GM23338 (cell line): ENCODE results near the gene FHOD1. TPM values are rescaled to one million over a fixed set of nuclear protein-coding genes. Genes with fewer than 3 reads are reported as not detected.

Source experiments
- ATAC-seq: fragments of 200-7000 bp; cut with Tn5 transposase; 3 replicates; pipeline ENCODE4 v1.9.1; 2020
- DNase-seq: peaks from one replicate; pipeline ENCODE4 v3.0.0-alpha.2; 2015; ENCODE audit warnings: low spot score
- H2AFZ ChIP-seq: fragments of 200-600 bp; sonication (generic); 2 replicates; pipeline ENCODE4 v1.8.0; 2016; ENCODE audit warnings: antibody characterized with exemption, mild to moderate bottlenecking, moderate library complexity
- H3F3A ChIP-seq: fragments of 200-600 bp; sonication (generic); replicated peaks from 2 replicates; pipeline ENCODE4 v1.8.0; 2017; ENCODE audit warnings: antibody characterized with exemption, mixed run types, low read depth
- H3K27ac ChIP-seq: fragments of 200-600 bp; sonication (generic); 2 replicates; pipeline ENCODE4 v1.6.1; 2016; ENCODE audit warnings: low read depth
- H3K27me3 ChIP-seq: fragments of 200-600 bp; sonication (generic); 2 replicates; pipeline ENCODE4 v1.8.0; 2016; ENCODE audit warnings: mild to moderate bottlenecking, mixed run types, moderate library complexity; ENCODE audit not compliant: insufficient read depth
- H3K36me3 ChIP-seq: fragments of 200-600 bp; sonication (generic); 2 replicates; pipeline ENCODE4 v1.8.0; 2016; ENCODE audit warnings: mild to moderate bottlenecking; ENCODE audit not compliant: insufficient read depth
- H3K4me1 ChIP-seq: fragments of 200-600 bp; sonication (generic); 2 replicates; pipeline ENCODE4 v1.8.0; 2016; ENCODE audit warnings: mild to moderate bottlenecking, moderate library complexity; ENCODE audit not compliant: insufficient read depth
- H3K4me2 ChIP-seq: fragments of 200-600 bp; sonication (generic); 2 replicates; pipeline ENCODE4 v1.7.1; 2017; ENCODE audit warnings: mixed run types
- H3K4me3 ChIP-seq: fragments of 200-600 bp; sonication (generic); 2 replicates; pipeline ENCODE4 v1.6.1; 2016; ENCODE audit warnings: mixed run types
- H3K79me2 ChIP-seq: fragments of 200-600 bp; sonication (generic); replicated peaks from 2 replicates; pipeline ENCODE4 v1.8.0; 2017; ENCODE audit warnings: mild to moderate bottlenecking; ENCODE audit not compliant: insufficient read depth
- H3K9me2 ChIP-seq: fragments of 200-600 bp; sonication (generic); 2 replicates; pipeline ENCODE4 v1.8.0; 2017; ENCODE audit not compliant: insufficient read depth
- H4K20me1 ChIP-seq: fragments of 200-600 bp; sonication (generic); replicated peaks from 2 replicates; pipeline ENCODE4 v1.8.0; 2017; ENCODE audit warnings: mild to moderate bottlenecking; ENCODE audit not compliant: insufficient read depth
- H3K27ac Mint-ChIP-seq: 2 replicates; pipeline ENCODE4 v1.8.0; 2020; ENCODE audit warnings: inconsistent platforms, mild to moderate bottlenecking, moderate library complexity, mixed read lengths
- H3K27me3 Mint-ChIP-seq: 3 replicates; pipeline ENCODE4 v1.8.0; 2022; ENCODE audit warnings: low read depth, mild to moderate bottlenecking, moderate library complexity, mixed read lengths, inconsistent platforms; ENCODE audit not compliant: insufficient read depth, poor library complexity
- H3K36me3 Mint-ChIP-seq: 3 replicates; pipeline ENCODE4 v1.8.0; 2021; ENCODE audit warnings: low read depth, mild to moderate bottlenecking, inconsistent platforms, moderate library complexity, mixed read lengths
- H3K4me1 Mint-ChIP-seq: 3 replicates; pipeline ENCODE4 v1.8.0; 2020; ENCODE audit warnings: mild to moderate bottlenecking, inconsistent platforms, mixed read lengths
- H3K4me3 Mint-ChIP-seq: 3 replicates; pipeline ENCODE4 v1.8.0; 2021; ENCODE audit warnings: moderate library complexity, mild to moderate bottlenecking, inconsistent platforms, mixed read lengths
- H3K9me3 Mint-ChIP-seq: 3 replicates; pipeline ENCODE4 v1.8.0; 2020; ENCODE audit warnings: moderate library complexity, mild to moderate bottlenecking, inconsistent platforms, mixed read lengths
- CTCF ChIP-seq, 2 experiments: fragments of 200-600 bp in 1 of 2; sonication (generic) in 1 of 2; conservative IDR thresholded peaks; 2 replicates each; pipeline versions ENCODE4 v1.5.1 to v1.6.1; 2016 to 2017; ENCODE audit warnings: antibody characterized with exemption in 2 of 2, low read depth in 2 of 2, mild to moderate bottlenecking in 2 of 2, moderate library complexity in 1 of 2
- EZH2 ChIP-seq: fragments of 200-600 bp; sonication (generic); IDR thresholded peaks from one replicate; pipeline ENCODE4 v1.8.0; 2017; ENCODE audit warnings: antibody characterized with exemption, mild to moderate bottlenecking, low read depth; ENCODE audit not compliant: unreplicated experiment
- EZH2phosphoT487 ChIP-seq: fragments of 200-600 bp; sonication (generic); IDR thresholded peaks from one replicate; pipeline ENCODE4 v1.8.1; 2018; ENCODE audit warnings: antibody characterized with exemption; ENCODE audit not compliant: unreplicated experiment
- JUNB ChIP-seq: IDR thresholded peaks from one replicate; pipeline ENCODE4 v1.6.1; 2016; ENCODE audit warnings: antibody characterized with exemption; ENCODE audit not compliant: unreplicated experiment
- STAT1 ChIP-seq: IDR thresholded peaks from one replicate; pipeline ENCODE4 v1.6.1; 2016; ENCODE audit warnings: antibody characterized with exemption; ENCODE audit not compliant: unreplicated experiment
- ZNF331 ChIP-seq: fragments of 250-450 bp; sonication (Bioruptor Pico); IDR thresholded peaks from 2 replicates; pipeline ENCODE4 v1.5.0; 2020; ENCODE audit warnings: low read depth, mild to moderate bottlenecking, moderate library complexity
- polyA plus RNA-seq: library from polyadenylated mRNA; unstranded; fragments of >200 nt; fragmentation: Nextera tagmentation; extraction: Ambion mirVana; gene quantifications from 2 replicates; pipeline ENCODE4 v1.2.1, GENCODE V29; 2016
- total RNA-seq: library from RNA; depleted of rRNA; stranded (reverse); fragments of >200 nt; shearing (Covaris generic); gene quantifications from 2 replicates; pipeline ENCODE4 v1.2.3, GENCODE V29; 2014
- TF ChIP-seq, protein P1 (sequence below): fragments of 250-450 bp; sonication (Bioruptor Pico); IDR thresholded peaks from 2 replicates; pipeline ENCODE4 v1.5.0; 2020; ENCODE audit warnings: mild to moderate bottlenecking, moderate library complexity
- TF ChIP-seq, protein P2 (sequence below): IDR thresholded peaks from 2 replicates; pipeline ENCODE4 v1.6.1; 2016; ENCODE audit warnings: antibody characterized with exemption

Gene FHOD1
- total and polyA plus RNA-seq, 2 experiments from 2014 or later = 26.2 to 52.7 TPM

DNA sequence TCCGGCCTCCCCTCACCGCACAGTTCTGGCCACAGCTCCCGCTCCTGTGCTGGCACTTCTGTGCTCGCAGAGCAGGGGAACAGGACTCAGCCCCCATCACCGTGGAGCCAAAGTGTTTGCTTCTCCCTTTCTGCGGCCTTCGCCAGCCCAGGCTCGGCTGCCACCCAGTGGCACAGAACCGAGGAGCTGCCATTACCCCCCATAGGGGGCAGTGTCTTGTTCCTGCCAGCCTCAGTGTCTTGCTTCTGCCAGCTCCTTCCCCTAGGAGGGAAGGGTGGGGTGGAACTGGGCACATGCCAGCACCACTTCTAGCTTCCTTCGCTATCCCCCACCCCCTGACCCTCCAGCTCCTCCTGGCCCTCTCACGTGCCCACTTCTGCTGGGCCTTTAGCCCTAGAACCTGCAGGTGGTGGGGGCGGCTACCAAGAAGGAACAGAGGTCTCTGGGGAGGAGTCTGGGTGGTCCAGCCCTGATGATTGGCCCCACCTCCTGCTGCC lies 49.0 kb downstream of the FHOD1 start:
- no peak overlapping the region for H3K27ac Mint-ChIP-seq

More for the DNA sequence above, 49.0 kb downstream of the FHOD1 start:
- ATAC-seq = peak; percentile 34
- no peaks in the 10 kb centered on the region for H3K9me2 ChIP-seq
- peaks cover 16% of the 10 kb centered on the region; the same call in 1 of the 2 replicates for H4K20me1 ChIP-seq
- peaks cover 20% of the 10 kb centered on the region; the same call in 1 of the 2 replicates for H3K36me3 ChIP-seq
- Mint-ChIP-seq H3K4me3 (peak overlapping the region; percentile 54), H3K4me1 (peaks cover 13% of the 10 kb centered on the region), H3K36me3 (peaks cover 49% of the 10 kb centered on the region), H3K9me3 (no peaks in the 10 kb centered on the region), H3K27me3 (peaks cover 16% of the 10 kb centered on the region)
- H3K27me3 ChIP-seq = no peaks in the 10 kb centered on the region
- H3F3A ChIP-seq = peaks cover 20% of the 10 kb centered on the region; the same call in 1 of the 2 replicates
- H3K4me2 ChIP-seq = peak overlapping the region; percentile 84; the same call in 1 of the 2 replicates
- peaks cover 9% of the 10 kb centered on the region for H3K4me1 ChIP-seq
- no peak overlapping the region for H2AFZ ChIP-seq
- H3K4me3 ChIP-seq = peak overlapping the region; percentile 79; the same call in 1 of the 2 replicates
- TF ChIP-seq, protein P1, sequence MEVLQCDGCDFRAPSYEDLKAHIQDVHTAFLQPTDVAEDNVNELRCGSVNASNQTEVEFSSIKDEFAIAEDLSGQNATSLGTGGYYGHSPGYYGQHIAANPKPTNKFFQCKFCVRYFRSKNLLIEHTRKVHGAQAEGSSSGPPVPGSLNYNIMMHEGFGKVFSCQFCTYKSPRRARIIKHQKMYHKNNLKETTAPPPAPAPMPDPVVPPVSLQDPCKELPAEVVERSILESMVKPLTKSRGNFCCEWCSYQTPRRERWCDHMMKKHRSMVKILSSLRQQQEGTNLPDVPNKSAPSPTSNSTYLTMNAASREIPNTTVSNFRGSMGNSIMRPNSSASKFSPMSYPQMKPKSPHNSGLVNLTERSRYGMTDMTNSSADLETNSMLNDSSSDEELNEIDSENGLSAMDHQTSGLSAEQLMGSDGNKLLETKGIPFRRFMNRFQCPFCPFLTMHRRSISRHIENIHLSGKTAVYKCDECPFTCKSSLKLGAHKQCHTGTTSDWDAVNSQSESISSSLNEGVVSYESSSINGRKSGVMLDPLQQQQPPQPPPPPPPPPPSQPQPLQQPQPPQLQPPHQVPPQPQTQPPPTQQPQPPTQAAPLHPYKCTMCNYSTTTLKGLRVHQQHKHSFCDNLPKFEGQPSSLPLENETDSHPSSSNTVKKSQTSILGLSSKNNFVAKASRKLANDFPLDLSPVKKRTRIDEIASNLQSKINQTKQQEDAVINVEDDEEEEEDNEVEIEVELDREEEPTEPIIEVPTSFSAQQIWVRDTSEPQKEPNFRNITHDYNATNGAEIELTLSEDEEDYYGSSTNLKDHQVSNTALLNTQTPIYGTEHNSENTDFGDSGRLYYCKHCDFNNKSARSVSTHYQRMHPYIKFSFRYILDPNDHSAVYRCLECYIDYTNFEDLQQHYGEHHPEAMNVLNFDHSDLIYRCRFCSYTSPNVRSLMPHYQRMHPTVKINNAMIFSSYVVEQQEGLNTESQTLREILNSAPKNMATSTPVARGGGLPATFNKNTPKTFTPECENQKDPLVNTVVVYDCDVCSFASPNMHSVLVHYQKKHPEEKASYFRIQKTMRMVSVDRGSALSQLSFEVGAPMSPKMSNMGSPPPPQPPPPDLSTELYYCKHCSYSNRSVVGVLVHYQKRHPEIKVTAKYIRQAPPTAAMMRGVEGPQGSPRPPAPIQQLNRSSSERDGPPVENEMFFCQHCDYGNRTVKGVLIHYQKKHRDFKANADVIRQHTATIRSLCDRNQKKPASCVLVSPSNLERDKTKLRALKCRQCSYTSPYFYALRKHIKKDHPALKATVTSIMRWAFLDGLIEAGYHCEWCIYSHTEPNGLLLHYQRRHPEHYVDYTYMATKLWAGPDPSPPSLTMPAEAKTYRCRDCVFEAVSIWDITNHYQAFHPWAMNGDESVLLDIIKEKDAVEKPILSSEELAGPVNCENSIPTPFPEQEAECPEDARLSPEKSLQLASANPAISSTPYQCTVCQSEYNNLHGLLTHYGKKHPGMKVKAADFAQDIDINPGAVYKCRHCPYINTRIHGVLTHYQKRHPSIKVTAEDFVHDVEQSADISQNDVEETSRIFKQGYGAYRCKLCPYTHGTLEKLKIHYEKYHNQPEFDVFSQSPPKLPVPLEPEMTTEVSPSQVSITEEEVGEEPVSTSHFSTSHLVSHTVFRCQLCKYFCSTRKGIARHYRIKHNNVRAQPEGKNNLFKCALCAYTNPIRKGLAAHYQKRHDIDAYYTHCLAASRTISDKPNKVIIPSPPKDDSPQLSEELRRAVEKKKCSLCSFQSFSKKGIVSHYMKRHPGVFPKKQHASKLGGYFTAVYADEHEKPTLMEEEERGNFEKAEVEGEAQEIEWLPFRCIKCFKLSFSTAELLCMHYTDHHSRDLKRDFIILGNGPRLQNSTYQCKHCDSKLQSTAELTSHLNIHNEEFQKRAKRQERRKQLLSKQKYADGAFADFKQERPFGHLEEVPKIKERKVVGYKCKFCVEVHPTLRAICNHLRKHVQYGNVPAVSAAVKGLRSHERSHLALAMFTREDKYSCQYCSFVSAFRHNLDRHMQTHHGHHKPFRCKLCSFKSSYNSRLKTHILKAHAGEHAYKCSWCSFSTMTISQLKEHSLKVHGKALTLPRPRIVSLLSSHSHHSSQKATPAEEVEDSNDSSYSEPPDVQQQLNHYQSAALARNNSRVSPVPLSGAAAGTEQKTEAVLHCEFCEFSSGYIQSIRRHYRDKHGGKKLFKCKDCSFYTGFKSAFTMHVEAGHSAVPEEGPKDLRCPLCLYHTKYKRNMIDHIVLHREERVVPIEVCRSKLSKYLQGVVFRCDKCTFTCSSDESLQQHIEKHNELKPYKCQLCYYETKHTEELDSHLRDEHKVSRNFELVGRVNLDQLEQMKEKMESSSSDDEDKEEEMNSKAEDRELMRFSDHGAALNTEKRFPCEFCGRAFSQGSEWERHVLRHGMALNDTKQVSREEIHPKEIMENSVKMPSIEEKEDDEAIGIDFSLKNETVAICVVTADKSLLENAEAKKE (CRISPR knock-in tag) = no peak
- TF ChIP-seq EZH2 (no peak), CTCF (conservative IDR thresholded peaks at IDR 0.05; ENCODE audit: low read depth in 2 of 2) (peak; percentile 69 to 72), ZNF331 (CRISPR knock-in tag) (no peak), STAT1 (no peak), EZH2phosphoT487 (no peak), JUNB (no peak)
- TF ChIP-seq, protein P2, sequence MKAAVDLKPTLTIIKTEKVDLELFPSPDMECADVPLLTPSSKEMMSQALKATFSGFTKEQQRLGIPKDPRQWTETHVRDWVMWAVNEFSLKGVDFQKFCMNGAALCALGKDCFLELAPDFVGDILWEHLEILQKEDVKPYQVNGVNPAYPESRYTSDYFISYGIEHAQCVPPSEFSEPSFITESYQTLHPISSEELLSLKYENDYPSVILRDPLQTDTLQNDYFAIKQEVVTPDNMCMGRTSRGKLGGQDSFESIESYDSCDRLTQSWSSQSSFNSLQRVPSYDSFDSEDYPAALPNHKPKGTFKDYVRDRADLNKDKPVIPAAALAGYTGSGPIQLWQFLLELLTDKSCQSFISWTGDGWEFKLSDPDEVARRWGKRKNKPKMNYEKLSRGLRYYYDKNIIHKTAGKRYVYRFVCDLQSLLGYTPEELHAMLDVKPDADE = no peak
- peaks cover 9% of the 10 kb centered on the region for H3K79me2 ChIP-seq
- H3K27ac ChIP-seq = peak overlapping the region; percentile 78; the same call in 1 of the 2 replicates
- peak; percentile 68 for DNase-seq
